GM15510 (cell line): ENCODE results near the gene RSAD1.

Source experiments
- POLR2A ChIP-seq: IDR thresholded peaks from 3 replicates; pipeline ENCODE4 v1.6.1; 2011; ENCODE audit warnings: borderline replicate concordance; ENCODE audit not compliant: insufficient read length; ENCODE audit errors: extremely low read depth

The RSAD1 gene

GRCh38 chr17:50476545-50477315 is 1.9 kb upstream of the RSAD1 start:
- no peak for TF ChIP-seq POLR2A

DNA sequence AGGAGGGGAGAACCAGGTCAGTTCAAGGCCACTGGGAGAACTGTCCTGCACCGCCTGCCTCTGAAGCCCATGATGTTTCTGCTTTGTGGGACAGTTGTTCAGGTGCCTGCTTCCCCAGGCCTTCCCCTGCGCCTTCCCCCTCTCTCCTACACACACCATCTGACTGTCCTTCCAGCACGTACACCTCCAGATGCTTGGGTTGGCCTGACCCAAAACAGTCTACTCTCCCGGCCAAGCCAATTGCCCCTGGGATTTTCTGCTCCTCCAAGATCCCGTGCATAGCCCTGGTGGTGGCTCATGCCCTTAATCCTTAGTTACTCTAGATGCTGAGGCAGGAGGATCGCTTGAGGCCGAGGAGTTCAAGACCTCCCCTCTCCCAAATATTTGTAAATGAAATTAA is 684 bp upstream of the RSAD1 start:
- TF ChIP-seq POLR2A: no peak

DNA sequence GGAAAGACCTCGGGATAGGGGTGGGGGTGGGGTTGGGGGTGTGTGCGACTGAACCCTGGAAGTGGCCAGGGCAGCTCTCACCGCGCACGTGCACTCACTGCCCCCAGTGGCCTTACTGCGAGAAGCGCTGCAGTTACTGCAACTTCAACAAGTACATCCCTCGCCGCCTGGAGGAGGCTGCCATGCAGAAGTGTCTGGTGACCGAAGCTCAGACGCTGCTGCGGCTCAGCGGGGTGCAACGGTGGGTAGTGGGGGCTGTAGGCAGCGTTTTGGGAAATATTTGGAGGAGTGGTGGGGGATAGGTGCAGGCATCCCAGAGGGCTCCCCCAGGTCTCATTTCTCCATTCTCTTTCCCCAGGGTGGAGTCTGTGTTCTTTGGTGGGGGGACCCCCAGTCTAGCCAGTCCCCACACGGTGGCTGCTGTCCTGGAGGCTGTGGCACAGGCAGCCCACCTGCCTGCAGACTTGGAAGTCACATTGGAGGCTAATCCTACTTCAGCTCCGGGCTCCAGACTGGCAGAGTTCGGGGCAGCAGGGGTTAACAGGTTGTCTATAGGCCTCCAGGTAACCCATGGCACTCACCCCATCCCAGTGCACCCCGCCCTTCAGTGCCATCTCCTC is 972 bp downstream of the RSAD1 start:
- TF ChIP-seq POLR2A: no peak

DNA sequence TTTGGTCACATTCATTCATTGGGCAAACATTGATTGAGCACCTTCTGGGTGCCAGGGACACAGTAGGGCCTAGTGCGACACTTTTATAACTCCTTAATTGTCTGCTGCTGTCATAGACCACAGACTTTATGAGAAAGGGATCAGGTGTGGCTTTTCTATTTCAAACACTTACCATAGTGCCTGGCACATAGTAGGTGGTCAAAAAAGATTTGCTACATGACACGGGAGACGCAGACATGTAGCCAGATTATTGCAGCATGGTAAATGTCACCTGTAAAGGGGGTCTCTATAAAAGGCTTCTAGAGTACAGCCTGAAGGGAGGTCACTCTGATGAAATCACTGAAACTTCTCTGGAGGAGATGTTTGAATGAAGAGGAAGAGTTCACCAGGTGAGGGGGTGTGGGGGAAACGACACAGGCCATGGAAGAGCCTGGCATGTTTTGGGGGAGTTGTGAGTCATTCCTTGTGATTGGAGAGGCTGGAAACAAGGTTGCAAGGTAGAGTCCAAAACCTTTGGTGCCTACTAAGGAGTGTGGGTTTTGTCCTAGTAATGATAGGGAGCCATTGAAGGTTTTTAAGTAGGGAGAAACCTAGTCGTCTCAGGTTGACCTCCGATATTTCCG is 1.6 kb downstream of the RSAD1 start:
- no peak for TF ChIP-seq POLR2A

DNA sequence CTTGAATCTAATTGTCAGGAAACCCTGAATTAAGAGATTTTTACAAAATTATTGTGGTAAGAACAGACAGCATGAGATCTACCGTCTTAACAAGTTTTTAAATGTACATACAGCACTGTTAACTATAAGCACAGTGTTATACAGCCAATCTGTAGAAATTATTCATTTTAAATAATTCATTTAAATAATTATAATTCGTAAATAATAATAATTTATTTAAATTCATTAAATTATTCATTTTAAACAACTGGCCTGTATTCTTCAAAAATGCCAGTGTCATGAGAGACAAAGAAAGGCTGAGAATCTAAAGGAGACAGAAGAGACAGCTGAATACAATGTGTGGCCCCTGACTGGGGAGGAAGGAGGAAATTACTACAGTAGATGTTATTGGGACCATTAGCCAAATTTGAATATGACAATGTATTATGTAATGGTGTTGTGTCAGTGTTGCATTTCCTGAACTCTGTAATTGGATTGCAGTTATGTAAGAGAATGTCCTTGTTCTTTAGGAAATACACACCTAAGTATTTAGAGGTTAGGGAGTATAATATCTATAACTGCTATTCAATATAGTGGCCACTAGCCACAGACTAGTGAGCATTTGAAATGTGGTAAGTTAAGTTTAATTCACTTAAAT is 2.3 kb downstream of the RSAD1 start:
- TF ChIP-seq POLR2A: no peak

GRCh38 chr17:50481648-50482047 is 3.0 kb downstream of the RSAD1 start:
- no peak for TF ChIP-seq POLR2A

DNA sequence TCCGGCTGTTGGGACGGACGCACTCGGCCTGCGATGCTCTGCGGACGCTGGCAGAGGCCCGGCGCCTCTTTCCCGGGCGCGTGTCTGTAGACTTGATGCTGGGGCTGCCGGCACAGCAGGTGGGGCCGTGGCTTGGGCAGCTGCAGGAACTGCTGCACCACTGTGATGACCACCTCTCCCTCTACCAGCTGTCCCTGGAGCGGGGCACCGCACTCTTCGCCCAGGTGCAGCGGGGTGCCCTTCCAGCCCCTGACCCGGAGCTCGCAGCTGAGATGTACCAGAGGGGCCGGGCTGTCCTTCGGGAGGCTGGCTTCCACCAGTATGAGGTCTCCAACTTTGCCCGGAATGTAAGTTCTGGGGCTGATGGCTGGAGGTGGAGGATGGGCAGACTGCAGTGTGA is 3.5 kb downstream of the RSAD1 start:
- TF ChIP-seq POLR2A: no peak

DNA sequence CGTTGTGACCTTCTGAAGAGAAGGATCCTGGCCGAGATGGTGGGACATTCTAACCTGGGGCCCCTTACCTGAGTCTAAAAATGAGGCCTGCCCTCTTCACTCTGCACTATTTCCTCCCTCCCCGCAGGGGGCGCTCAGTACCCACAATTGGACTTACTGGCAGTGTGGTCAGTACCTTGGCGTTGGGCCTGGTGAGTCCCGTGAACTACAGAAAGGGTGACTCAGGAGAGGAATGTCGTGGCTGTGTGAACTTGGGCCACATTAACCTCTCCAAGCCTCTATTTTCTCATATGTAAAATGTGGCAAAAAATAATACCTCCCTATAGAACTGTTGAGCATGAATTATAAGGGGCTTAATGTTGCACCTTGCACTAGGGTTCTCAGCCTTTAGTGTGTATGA is 3.9 kb downstream of the RSAD1 start:
- TF ChIP-seq POLR2A: no peak

DNA sequence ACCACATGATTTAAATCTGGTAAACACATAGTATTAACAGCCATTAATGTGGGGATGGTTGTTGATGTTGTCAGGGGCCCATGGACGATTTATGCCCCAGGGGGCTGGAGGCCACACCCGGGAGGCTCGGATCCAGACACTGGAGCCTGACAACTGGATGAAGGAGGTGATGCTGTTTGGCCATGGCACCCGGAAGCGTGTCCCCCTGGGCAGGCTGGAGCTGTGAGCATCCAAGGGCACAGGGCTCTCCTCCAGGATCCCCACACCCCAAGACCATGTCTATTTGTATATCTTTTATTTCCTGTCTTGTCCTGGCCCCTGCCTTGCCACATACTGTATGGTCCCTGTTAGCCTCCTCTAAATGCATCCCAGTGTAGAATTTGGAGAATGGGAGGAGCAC is 4.6 kb downstream of the RSAD1 start:
- no peak for TF ChIP-seq POLR2A

DNA sequence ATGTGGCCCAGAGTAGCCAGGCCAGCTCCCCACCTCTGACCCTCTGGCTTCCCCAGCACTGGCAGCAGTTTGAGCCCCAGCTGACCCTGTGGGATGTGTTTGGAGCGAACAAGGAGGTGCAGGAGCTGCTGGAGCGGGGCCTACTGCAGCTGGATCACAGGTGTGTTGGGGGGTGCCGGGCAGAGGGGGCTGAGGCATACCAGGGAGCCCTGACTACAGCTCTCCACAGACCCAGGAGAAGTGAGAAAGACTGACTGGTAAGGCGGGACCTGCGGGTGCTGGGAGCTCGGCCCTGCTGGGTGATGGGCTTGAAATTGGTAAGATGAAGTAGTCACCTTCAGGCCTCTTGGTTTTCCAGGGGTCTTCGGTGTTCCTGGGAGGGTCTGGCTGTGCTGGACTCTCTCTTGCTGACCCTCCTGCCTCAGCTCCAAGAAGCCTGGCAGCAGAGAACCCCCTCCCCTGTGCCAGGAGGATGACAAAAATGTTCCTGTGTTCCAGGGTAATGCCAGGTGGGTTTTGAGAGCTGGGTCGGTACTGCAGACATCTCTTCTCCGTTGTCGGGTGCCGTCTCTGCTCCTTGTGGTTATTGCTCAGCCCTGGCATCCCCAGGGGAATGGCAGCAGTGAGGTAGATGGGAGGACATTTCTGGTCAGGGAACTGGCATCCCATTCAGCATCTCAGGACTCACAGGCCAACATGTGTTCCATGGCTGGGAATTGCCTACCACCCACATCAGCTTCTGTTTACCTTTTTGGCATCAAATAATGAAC is 5.9 kb downstream of the RSAD1 start:
- TF ChIP-seq POLR2A: no peak

GRCh38 chr17:50487213-50488096 is 8.8 kb downstream of the RSAD1 start:
- no peak for TF ChIP-seq POLR2A

DNA sequence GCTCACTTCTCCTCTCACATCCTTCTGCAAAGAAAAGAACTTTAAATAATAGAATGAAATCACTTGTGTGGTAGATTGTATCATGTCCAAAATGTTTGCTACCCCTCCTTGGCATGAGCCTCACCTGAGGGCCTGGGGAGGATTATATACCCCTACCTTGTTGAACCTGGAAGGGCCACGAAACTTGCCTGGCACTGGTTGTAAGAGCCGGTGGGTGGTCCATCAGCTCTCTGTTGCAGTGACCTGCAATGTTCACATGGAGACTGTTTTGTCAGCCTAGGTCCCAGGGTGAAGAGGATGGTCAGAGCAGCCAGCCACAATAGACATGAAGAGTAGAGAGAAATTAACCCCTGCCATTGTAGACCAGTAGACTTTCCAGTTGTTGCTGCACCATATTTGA is 10.2 kb downstream of the RSAD1 start:
- no peak for TF ChIP-seq POLR2A

DNA sequence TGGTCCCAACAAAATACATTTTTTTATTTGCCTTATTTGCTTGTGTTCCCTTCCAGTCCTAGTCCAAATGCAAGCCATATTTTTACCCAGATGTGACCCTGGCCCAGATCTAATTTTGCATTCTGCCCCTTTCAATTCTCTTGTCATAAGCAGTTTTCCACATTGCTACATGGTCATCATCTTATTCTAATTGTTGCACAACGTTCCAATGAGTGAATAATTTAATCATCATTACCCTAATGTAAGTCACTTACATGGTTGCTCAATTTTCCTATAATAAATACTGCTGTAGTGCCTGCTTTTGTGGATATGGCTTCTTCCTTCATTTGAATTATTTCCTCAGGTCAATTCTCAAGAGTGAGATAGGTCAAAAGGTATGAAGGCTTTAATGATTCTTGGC is 12.8 kb downstream of the RSAD1 start:
- TF ChIP-seq POLR2A: no peak

GRCh38 chr17:50492214-50492613 is 13.6 kb downstream of the RSAD1 start:
- TF ChIP-seq POLR2A: no peak
